Neural crest cell (in vitro differentiated cells): ENCODE results near the gene WFS1. TPM values are rescaled to one million over a fixed set of nuclear protein-coding genes. Genes with fewer than 3 reads are reported as not detected.

Source experiments
- DNase-seq: peaks from one replicate; pipeline ENCODE4 v3.0.0; 2021; ENCODE audit warnings: low read depth, mixed read lengths, low spot score
- H3K27ac Mint-ChIP-seq: one replicate; pipeline ENCODE4 v1.8.0; 2021; ENCODE audit warnings: mild to moderate bottlenecking, mixed read lengths; ENCODE audit not compliant: unreplicated experiment
- H3K27me3 Mint-ChIP-seq: 2 replicates; pipeline ENCODE4 v1.8.0; 2021; ENCODE audit warnings: low read depth, mild to moderate bottlenecking, mixed read lengths
- H3K36me3 Mint-ChIP-seq: 2 replicates; pipeline ENCODE4 v1.8.0; 2021; ENCODE audit warnings: low read depth, mild to moderate bottlenecking, mixed read lengths
- H3K4me1 Mint-ChIP-seq: 2 replicates; pipeline ENCODE4 v1.8.0; 2021; ENCODE audit warnings: mixed read lengths
- H3K4me3 Mint-ChIP-seq: one replicate; pipeline ENCODE4 v1.8.0; 2021; ENCODE audit warnings: mild to moderate bottlenecking, mixed read lengths
- H3K9me3 Mint-ChIP-seq: 2 replicates; pipeline ENCODE4 v1.8.0; 2021; ENCODE audit warnings: mixed read lengths
- CTCF ChIP-seq: fragments of 200-600 bp; sonication (generic); conservative IDR thresholded peaks from 2 replicates; pipeline ENCODE4 v1.5.0; 2021; ENCODE audit warnings: antibody characterized with exemption, mild to moderate bottlenecking
- total RNA-seq: library from RNA; stranded (reverse); gene quantifications from 2 replicates; pipeline ENCODE4 v1.2.1, GENCODE V29; 2021

The WFS1 gene
- total RNA-seq, 1 donor from 2014 or later = 24.8 TPM

GRCh38 chr4:6229671-6230501 lies 39.8 kb upstream of the WFS1 start:
- no peak overlapping the region for H3K4me3 Mint-ChIP-seq
- H3K9me3 Mint-ChIP-seq = no peaks in the 10 kb centered on the region
- no peak overlapping the region for H3K27ac Mint-ChIP-seq
- no peaks in the 10 kb centered on the region for H3K4me1 Mint-ChIP-seq
- H3K36me3 Mint-ChIP-seq = no peaks in the 10 kb centered on the region
- peaks cover 24% of the 10 kb centered on the region for H3K27me3 Mint-ChIP-seq
- TF ChIP-seq CTCF = no peak
- no peak for DNase-seq

- H3K4me3 Mint-ChIP-seq = no peak overlapping the region
- no peaks in the 10 kb centered on the region for H3K9me3 Mint-ChIP-seq
- TF ChIP-seq CTCF = no peak
- H3K4me1 Mint-ChIP-seq = no peaks in the 10 kb centered on the region
- no peak overlapping the region for H3K27ac Mint-ChIP-seq
- peaks cover 19% of the 10 kb centered on the region for H3K27me3 Mint-ChIP-seq
- DNase-seq = no peak
- H3K36me3 Mint-ChIP-seq = no peaks in the 10 kb centered on the region
Observed at GRCh38 chr4:6230502-6230785, 39.2 kb upstream of the WFS1 start.

DNA sequence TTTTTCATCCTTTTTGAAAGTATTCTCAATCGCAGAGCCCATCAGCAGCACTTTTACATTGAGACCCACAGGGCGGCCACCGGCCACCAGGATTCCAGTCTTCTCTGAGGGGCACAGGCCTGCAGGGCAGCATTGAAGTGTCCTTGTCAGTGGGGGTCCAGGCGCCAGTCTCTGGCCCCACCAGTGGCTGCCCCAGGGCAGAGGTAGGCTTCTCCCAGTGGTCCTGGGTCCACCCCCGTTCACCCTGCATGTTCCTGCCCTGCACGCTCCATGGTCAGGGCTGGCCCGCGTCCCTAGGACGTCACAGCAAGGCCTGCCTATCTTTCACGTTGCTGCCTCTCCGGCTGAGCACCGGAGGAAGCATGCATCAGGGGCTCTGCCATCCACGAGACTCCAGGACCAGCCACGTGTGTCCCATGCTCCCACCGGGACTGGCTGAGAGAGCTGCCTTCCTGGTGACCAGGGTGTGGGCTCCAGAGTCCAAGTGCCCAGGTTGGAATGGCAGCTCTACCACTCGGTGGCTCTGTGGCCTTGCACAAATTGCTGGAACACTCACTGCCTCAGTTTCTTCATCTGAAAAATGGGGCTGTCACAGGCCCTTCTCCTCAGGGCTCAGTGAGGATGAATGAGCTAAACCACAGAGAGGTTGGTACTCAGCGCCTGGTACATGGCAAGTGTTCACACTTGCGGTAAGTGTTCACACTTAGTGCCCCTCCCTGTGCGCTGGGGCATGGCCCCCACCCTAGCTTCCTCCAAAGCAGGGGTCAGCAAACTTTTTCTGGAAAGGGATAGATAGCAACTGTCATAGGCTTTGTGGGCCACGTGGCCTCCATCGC lies 38.6 kb upstream of the WFS1 start:
- no peak overlapping the region for H3K4me3 Mint-ChIP-seq
- no peaks in the 10 kb centered on the region for H3K36me3 Mint-ChIP-seq
- no peaks in the 10 kb centered on the region for H3K9me3 Mint-ChIP-seq
- no peaks in the 10 kb centered on the region for H3K4me1 Mint-ChIP-seq
- no peak for DNase-seq
- TF ChIP-seq CTCF = no peak
- H3K27ac Mint-ChIP-seq = no peak overlapping the region
- H3K27me3 Mint-ChIP-seq = peaks cover 13% of the 10 kb centered on the region

DNA sequence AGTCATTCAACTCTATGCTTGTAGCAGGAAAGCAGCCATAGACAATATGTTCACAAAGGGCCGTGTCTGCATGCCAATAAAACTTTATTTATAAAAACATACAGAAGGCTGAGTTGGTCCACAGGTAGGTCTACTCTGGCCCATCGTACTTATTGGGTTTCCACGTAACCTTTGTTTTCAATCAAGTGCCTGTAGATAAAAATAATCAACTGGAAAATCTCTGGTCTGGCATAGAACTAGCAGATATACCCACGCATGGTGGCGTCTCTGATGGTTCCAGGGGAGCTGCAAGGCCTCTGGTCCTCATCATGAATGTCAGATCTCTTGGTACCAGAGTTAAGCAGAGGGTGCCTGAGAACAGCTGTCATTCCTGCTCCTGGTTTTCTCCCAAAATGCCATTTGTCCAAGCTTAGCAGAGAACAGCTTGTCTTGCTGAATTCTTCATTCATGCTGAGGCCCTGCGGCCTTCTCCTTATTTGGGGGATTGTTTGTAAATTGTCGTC lies 37.9 kb upstream of the WFS1 start:
- H3K9me3 Mint-ChIP-seq = no peaks in the 10 kb centered on the region
- no peaks in the 10 kb centered on the region for H3K36me3 Mint-ChIP-seq
- H3K4me1 Mint-ChIP-seq = no peaks in the 10 kb centered on the region
- TF ChIP-seq CTCF = no peak
- no peak overlapping the region for H3K4me3 Mint-ChIP-seq
- no peak overlapping the region for H3K27ac Mint-ChIP-seq
- DNase-seq = no peak
- peaks cover 12% of the 10 kb centered on the region for H3K27me3 Mint-ChIP-seq

- Mint-ChIP-seq H3K4me3 (no peak overlapping the region), H3K9me3 (no peaks in the 10 kb centered on the region), H3K27me3 (peaks cover 9% of the 10 kb centered on the region), H3K27ac (no peak overlapping the region), H3K36me3 (no peaks in the 10 kb centered on the region), H3K4me1 (no peaks in the 10 kb centered on the region)
- no peak for DNase-seq
- no peak for TF ChIP-seq CTCF
Observed at GRCh38 chr4:6232836-6233785, 36.5 kb upstream of the WFS1 start.
